K562 (cell line): Measurements from ENCODE around the gene HNRNPLL. TPM values are rescaled to one million over a fixed set of nuclear protein-coding genes. Genes with fewer than 3 reads are reported as not detected.

Source experiments
- CCAR2 ChIP-seq: fragments of 200-400 bp; formaldehyde crosslinking; IDR thresholded peaks from 2 replicates; pipeline ENCODE4 v1.6.1; 2017; ENCODE audit warnings: mild to moderate bottlenecking, low read depth, low read length
- ERF ChIP-seq: fragments of 450-650 bp; formaldehyde crosslinking; IDR thresholded peaks from 2 replicates; pipeline ENCODE4 v1.4.0; 2020; ENCODE audit warnings: mild to moderate bottlenecking, mixed read lengths
- HDAC1 ChIP-seq, 2 experiments: fragments of 450-650 bp; IDR thresholded peaks; 2 replicates each; pipeline ENCODE4 v1.6.1; 2016 to 2017; ENCODE audit warnings: inconsistent platforms in 1 of 2, mild to moderate bottlenecking in 1 of 2, moderate library complexity in 1 of 2
- HDAC3 ChIP-seq: fragments of 450-650 bp; IDR thresholded peaks from 2 replicates; pipeline ENCODE4 v1.6.1; 2018; ENCODE audit warnings: borderline replicate concordance, mild to moderate bottlenecking, moderate library complexity; ENCODE audit not compliant: partially characterized antibody
- HDAC6 ChIP-seq: IDR thresholded peaks from 2 replicates; pipeline ENCODE4 v1.6.1; 2012; ENCODE audit warnings: low read depth, mild to moderate bottlenecking, control low read depth, inconsistent platforms, low read length, moderate library complexity
- NR2F6 ChIP-seq: fragments of 450-650 bp; formaldehyde crosslinking; IDR thresholded peaks from 2 replicates; pipeline ENCODE4 v1.4.0; 2020; ENCODE audit warnings: mild to moderate bottlenecking
- POLR2H ChIP-seq: IDR thresholded peaks from 2 replicates; pipeline ENCODE4 v1.6.1; 2016; ENCODE audit warnings: missing genetic modification characterization, low read depth, mild to moderate bottlenecking, control low read depth, missing compliant biosample characterization, moderate library complexity
- SMARCA4 ChIP-seq: fragments of 450-650 bp; IDR thresholded peaks from 2 replicates; pipeline ENCODE4 v1.6.1; 2016
- THAP7 ChIP-seq: fragments of 250-450 bp; sonication (Bioruptor Pico); IDR thresholded peaks from 2 replicates; pipeline ENCODE4 v1.5.0; 2021
- UBTF ChIP-seq, 2 experiments: IDR thresholded peaks; 2 replicates each; pipeline ENCODE4 v1.6.1; 2012; ENCODE audit warnings: improper control_type of control experiment in 2 of 2, low read depth in 2 of 2, low read length in 2 of 2, borderline replicate concordance in 1 of 2
- ZFP1 ChIP-seq: fragments of 450-650 bp; formaldehyde crosslinking; IDR thresholded peaks from 2 replicates; pipeline ENCODE4 v1.4.0; 2020; ENCODE audit warnings: mild to moderate bottlenecking, mixed read lengths
- ZNF134 ChIP-seq: fragments of 250-450 bp; sonication (Bioruptor Pico); conservative IDR thresholded peaks from 2 replicates; pipeline ENCODE4 v1.4.0; 2020
- polyA plus RNA-seq, 8 experiments: library from polyadenylated mRNA; depleted of rRNA in 4 of 8; stranded (reverse) in 5 of 8; unstranded in 3 of 8; fragments of >200 nt; fragmentation: Nextera tagmentation in 2 of 8; fragmentation: Illumina TruSeq in 1 of 8; extraction: Ambion mirVana in 2 of 8; extraction: Trizol in 1 of 8; gene quantifications; 2 replicates each; pipeline versions ENCODE4 v1.2.1 to v1.2.3, GENCODE V29; 2011 to 2014; ENCODE audit warnings: inconsistent platforms in 1 of 8, missing spikeins in 1 of 8
- total RNA-seq, 7 experiments: library from RNA; depleted of rRNA in 6 of 7; stranded (reverse); fragments of >200 nt in 6 of 7; fragmentation: Illumina TruSeq in 2 of 7; extraction: Trizol in 2 of 7; gene quantifications; 2 replicates each; pipeline versions ENCODE4 v1.2.1 to v1.2.3, GENCODE V29; 2011 to 2021; ENCODE audit warnings: low replicate concordance in 1 of 7
- TF ChIP-seq, protein P1 (sequence below): sonication (generic); formaldehyde crosslinking; IDR thresholded peaks from 2 replicates; pipeline ENCODE4 v1.8.0; 2023; ENCODE audit warnings: missing genetic modification reagents, mild to moderate bottlenecking, borderline replicate concordance
- TF ChIP-seq, protein P2 (sequence below), 2 experiments: fragments of 250-450 bp in 1 of 2; fragments of 450-650 bp in 1 of 2; sonication (Bioruptor Pico) in 1 of 2; IDR thresholded peaks; 2 replicates each; pipeline versions ENCODE4 v1.6.1 to v1.8.0; 2016 to 2021; ENCODE audit warnings: mild to moderate bottlenecking in 2 of 2, moderate library complexity in 2 of 2, missing compliant biosample characterization in 1 of 2, missing genetic modification characterization in 1 of 2
- TF ChIP-seq, protein P3 (sequence below): fragments of 450-650 bp; IDR thresholded peaks from 2 replicates; pipeline ENCODE4 v1.6.1; 2016; ENCODE audit warnings: missing biosample characterization, missing genetic modification characterization
- TF ChIP-seq, protein P4 (sequence below): fragments of 200-400 bp; formaldehyde crosslinking; IDR thresholded peaks from 2 replicates; pipeline ENCODE4 v1.6.1; 2017; ENCODE audit warnings: mild to moderate bottlenecking, low read depth, low read length, moderate library complexity

HNRNPLL gene
- total and polyA plus RNA-seq, 9 of the 15 experiments (the other 6 are each of a cell fraction or from before 2014, with no cell fraction given): 19.8 to 135 (median 57.8) TPM

- TF ChIP-seq, protein P1, sequence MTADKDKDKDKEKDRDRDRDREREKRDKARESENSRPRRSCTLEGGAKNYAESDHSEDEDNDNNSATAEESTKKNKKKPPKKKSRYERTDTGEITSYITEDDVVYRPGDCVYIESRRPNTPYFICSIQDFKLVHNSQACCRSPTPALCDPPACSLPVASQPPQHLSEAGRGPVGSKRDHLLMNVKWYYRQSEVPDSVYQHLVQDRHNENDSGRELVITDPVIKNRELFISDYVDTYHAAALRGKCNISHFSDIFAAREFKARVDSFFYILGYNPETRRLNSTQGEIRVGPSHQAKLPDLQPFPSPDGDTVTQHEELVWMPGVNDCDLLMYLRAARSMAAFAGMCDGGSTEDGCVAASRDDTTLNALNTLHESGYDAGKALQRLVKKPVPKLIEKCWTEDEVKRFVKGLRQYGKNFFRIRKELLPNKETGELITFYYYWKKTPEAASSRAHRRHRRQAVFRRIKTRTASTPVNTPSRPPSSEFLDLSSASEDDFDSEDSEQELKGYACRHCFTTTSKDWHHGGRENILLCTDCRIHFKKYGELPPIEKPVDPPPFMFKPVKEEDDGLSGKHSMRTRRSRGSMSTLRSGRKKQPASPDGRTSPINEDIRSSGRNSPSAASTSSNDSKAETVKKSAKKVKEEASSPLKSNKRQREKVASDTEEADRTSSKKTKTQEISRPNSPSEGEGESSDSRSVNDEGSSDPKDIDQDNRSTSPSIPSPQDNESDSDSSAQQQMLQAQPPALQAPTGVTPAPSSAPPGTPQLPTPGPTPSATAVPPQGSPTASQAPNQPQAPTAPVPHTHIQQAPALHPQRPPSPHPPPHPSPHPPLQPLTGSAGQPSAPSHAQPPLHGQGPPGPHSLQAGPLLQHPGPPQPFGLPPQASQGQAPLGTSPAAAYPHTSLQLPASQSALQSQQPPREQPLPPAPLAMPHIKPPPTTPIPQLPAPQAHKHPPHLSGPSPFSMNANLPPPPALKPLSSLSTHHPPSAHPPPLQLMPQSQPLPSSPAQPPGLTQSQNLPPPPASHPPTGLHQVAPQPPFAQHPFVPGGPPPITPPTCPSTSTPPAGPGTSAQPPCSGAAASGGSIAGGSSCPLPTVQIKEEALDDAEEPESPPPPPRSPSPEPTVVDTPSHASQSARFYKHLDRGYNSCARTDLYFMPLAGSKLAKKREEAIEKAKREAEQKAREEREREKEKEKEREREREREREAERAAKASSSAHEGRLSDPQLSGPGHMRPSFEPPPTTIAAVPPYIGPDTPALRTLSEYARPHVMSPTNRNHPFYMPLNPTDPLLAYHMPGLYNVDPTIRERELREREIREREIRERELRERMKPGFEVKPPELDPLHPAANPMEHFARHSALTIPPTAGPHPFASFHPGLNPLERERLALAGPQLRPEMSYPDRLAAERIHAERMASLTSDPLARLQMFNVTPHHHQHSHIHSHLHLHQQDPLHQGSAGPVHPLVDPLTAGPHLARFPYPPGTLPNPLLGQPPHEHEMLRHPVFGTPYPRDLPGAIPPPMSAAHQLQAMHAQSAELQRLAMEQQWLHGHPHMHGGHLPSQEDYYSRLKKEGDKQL (CRISPR knock-in tag): no peak
- TF ChIP-seq NR2F6 (CRISPR knock-in tag): no peak
- TF ChIP-seq SMARCA4: peak; percentile 82
- TF ChIP-seq UBTF (IDR thresholded peaks at IDR 0.05; ENCODE audit: borderline replicate concordance in 1 of 2, low read depth in 2 of 2, low read length in 2 of 2): no peak
- no peak for TF ChIP-seq ERF
- TF ChIP-seq, protein P2, sequence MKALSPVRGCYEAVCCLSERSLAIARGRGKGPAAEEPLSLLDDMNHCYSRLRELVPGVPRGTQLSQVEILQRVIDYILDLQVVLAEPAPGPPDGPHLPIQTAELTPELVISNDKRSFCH (CRISPR knock-in tag; IDR thresholded peaks at IDR 0.05): no peak
- TF ChIP-seq, protein P2 (tag; IDR thresholded peaks at IDR 0.05): no peak
- TF ChIP-seq POLR2H: no peak
- TF ChIP-seq THAP7 (CRISPR knock-in tag): no peak
- TF ChIP-seq HDAC3: peak; percentile 68
- no peak for TF ChIP-seq CCAR2
- TF ChIP-seq, protein P3, sequence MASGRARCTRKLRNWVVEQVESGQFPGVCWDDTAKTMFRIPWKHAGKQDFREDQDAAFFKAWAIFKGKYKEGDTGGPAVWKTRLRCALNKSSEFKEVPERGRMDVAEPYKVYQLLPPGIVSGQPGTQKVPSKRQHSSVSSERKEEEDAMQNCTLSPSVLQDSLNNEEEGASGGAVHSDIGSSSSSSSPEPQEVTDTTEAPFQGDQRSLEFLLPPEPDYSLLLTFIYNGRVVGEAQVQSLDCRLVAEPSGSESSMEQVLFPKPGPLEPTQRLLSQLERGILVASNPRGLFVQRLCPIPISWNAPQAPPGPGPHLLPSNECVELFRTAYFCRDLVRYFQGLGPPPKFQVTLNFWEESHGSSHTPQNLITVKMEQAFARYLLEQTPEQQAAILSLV (tag): no peak
- peak in 1 of 2 experiments; percentile 69; a peak in 2 of 4 replicates for TF ChIP-seq HDAC1 (IDR thresholded peaks at IDR 0.05)
- no peak for TF ChIP-seq ZFP1 (CRISPR knock-in tag)
- no peak for TF ChIP-seq HDAC6
- no peak for TF ChIP-seq ZNF134 (CRISPR knock-in tag)
- TF ChIP-seq, protein P4, sequence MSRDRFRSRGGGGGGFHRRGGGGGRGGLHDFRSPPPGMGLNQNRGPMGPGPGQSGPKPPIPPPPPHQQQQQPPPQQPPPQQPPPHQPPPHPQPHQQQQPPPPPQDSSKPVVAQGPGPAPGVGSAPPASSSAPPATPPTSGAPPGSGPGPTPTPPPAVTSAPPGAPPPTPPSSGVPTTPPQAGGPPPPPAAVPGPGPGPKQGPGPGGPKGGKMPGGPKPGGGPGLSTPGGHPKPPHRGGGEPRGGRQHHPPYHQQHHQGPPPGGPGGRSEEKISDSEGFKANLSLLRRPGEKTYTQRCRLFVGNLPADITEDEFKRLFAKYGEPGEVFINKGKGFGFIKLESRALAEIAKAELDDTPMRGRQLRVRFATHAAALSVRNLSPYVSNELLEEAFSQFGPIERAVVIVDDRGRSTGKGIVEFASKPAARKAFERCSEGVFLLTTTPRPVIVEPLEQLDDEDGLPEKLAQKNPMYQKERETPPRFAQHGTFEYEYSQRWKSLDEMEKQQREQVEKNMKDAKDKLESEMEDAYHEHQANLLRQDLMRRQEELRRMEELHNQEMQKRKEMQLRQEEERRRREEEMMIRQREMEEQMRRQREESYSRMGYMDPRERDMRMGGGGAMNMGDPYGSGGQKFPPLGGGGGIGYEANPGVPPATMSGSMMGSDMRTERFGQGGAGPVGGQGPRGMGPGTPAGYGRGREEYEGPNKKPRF: no peak
Measured at GRCh38 chr2:38552259-38552658, 50.5 kb downstream of the HNRNPLL start (continued).
